HEK293T (cell line): Measurements from ENCODE around the gene TNFSF12.

Experiments
- CTCF ChIA-PET: fragments of 350-600 bp; formaldehyde crosslinking; extraction: SDS; loops from one replicate; lab custom pipeline; 2021; ENCODE audit warnings: antibody characterized with exemption, inconsistent platforms; lab: Yijun Ruan, JAX
- POLR2A ChIA-PET: fragments of 350-600 bp; formaldehyde crosslinking; extraction: SDS; loops from one replicate; lab custom pipeline; 2020; ENCODE audit warnings: antibody characterized with exemption, inconsistent platforms; lab: Yijun Ruan, JAX
- DNase-seq: peaks from one replicate; pipeline ENCODE4 v3.0.0; 2012; ENCODE audit warnings: mixed read lengths; ENCODE audit errors: extremely low spot score
- ARNT ChIP-seq: fragments of 450-650 bp; IDR thresholded peaks from 2 replicates; pipeline ENCODE4 v1.6.1; 2017; ENCODE audit warnings: mild to moderate bottlenecking
- BHLHE40 ChIP-seq: fragments of 450-650 bp; IDR thresholded peaks from 2 replicates; pipeline ENCODE4 v1.6.1; 2016; ENCODE audit warnings: mild to moderate bottlenecking, moderate library complexity, borderline replicate concordance
- CTBP1 ChIP-seq: fragments of 450-650 bp; IDR thresholded peaks from 2 replicates; pipeline ENCODE4 v1.6.1; 2016; ENCODE audit warnings: borderline replicate concordance
- ELF4 ChIP-seq: fragments of 450-650 bp; IDR thresholded peaks from 2 replicates; pipeline ENCODE4 v1.6.1; 2017; ENCODE audit warnings: antibody characterized with exemption
- FOXA1 ChIP-seq: fragments of 450-650 bp; IDR thresholded peaks from 2 replicates; pipeline ENCODE4 v1.6.1; 2016; ENCODE audit warnings: mild to moderate bottlenecking
- FOXK2 ChIP-seq: fragments of 450-650 bp; IDR thresholded peaks from 2 replicates; pipeline ENCODE4 v1.6.1; 2016; ENCODE audit warnings: mild to moderate bottlenecking
- FOXM1 ChIP-seq: fragments of 450-650 bp; IDR thresholded peaks from 2 replicates; pipeline ENCODE4 v1.6.1; 2017; ENCODE audit warnings: mild to moderate bottlenecking, borderline replicate concordance
- HDGF ChIP-seq: fragments of 450-650 bp; IDR thresholded peaks from 2 replicates; pipeline ENCODE4 v1.6.1; 2017; ENCODE audit warnings: antibody characterized with exemption, borderline replicate concordance
- L3MBTL2 ChIP-seq: fragments of 450-650 bp; conservative IDR thresholded peaks from 2 replicates; pipeline ENCODE4 v1.6.1; 2016; ENCODE audit warnings: mild to moderate bottlenecking
- LEF1 ChIP-seq: fragments of 450-650 bp; IDR thresholded peaks from 2 replicates; pipeline ENCODE4 v1.6.1; 2017; ENCODE audit warnings: mild to moderate bottlenecking, borderline replicate concordance
- NFRKB ChIP-seq: fragments of 450-650 bp; IDR thresholded peaks from 2 replicates; pipeline ENCODE4 v1.6.1; 2016; ENCODE audit warnings: mild to moderate bottlenecking, moderate library complexity
- SP1 ChIP-seq: fragments of 450-650 bp; IDR thresholded peaks from 2 replicates; pipeline ENCODE4 v1.6.1; 2017
- SUZ12 ChIP-seq: fragments of 450-650 bp; IDR thresholded peaks from 2 replicates; pipeline ENCODE4 v1.6.1; 2016; ENCODE audit warnings: mild to moderate bottlenecking
- TARDBP ChIP-seq: fragments of 450-650 bp; IDR thresholded peaks from 2 replicates; pipeline ENCODE4 v1.6.1; 2016
- ZNF384 ChIP-seq: fragments of 450-650 bp; IDR thresholded peaks from 2 replicates; pipeline ENCODE4 v1.6.1; 2016
- TF ChIP-seq, protein P1 (sequence below): fragments of 450-650 bp; IDR thresholded peaks from 2 replicates; pipeline ENCODE4 v1.6.1; 2016

TNFSF12 gene

DNA sequence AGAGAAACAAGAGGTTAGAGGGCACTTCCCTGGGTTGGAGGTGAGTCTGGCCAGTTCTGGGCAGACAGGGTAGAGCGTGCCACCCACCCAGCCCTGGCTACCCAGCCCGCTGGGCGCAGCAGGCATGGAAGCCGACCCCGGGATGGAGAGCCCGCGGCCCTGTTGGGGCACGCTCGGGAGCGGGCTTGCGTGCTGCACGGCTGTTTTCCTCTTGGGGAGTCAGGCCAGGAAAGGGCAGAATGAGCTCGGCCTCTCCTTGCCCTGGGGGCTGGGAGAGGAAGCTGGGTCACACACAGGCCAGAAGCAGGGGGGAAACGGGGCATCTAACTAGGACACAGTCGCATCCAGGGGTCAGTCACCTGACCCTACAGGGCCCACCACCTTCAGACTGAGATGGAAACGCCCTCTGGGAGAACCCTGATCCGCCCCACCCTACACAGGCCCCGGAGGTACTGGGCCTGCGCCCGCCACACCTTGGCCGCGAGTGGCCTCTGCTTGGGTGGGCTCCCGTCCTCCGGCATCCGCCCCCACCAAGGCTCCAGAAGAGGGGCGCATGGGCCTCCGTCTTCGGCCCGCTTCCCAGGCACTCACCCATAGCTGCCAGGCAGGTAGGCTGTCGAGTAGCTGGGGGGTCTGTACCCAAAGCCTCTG, 39.8 kb downstream of the TNFSF12 start:
- ChIA-PET POLR2A (interaction anchor here (2.7 kb wide), 1 partner anchor 98 kb away, joined by 13 read pairs; the partner anchor contains the start of genes TP53 and WRAP53), CTCF (interaction anchor here (0.5 kb wide), 1 partner anchor 39 kb away, joined by 3 read pairs; no protein-coding TSS in a partner anchor)
- TF ChIP-seq FOXK2, result no peak
- no peak for TF ChIP-seq CTBP1
- no peak for TF ChIP-seq L3MBTL2
- no peak for TF ChIP-seq ELF4
- no peak for TF ChIP-seq FOXA1
- no peak for TF ChIP-seq SUZ12
- TF ChIP-seq TARDBP, result no peak
- no peak for TF ChIP-seq HDGF
- no peak for TF ChIP-seq FOXM1
- TF ChIP-seq, protein P1, sequence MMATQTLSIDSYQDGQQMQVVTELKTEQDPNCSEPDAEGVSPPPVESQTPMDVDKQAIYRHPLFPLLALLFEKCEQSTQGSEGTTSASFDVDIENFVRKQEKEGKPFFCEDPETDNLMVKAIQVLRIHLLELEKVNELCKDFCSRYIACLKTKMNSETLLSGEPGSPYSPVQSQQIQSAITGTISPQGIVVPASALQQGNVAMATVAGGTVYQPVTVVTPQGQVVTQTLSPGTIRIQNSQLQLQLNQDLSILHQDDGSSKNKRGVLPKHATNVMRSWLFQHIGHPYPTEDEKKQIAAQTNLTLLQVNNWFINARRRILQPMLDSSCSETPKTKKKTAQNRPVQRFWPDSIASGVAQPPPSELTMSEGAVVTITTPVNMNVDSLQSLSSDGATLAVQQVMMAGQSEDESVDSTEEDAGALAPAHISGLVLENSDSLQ, result no peak
- no peak for TF ChIP-seq SP1
- no peak for TF ChIP-seq LEF1
- no peak for TF ChIP-seq ZNF384
- TF ChIP-seq BHLHE40, result no peak
- TF ChIP-seq ARNT, result no peak
- TF ChIP-seq NFRKB, result no peak
- no peak for DNase-seq

DNA sequence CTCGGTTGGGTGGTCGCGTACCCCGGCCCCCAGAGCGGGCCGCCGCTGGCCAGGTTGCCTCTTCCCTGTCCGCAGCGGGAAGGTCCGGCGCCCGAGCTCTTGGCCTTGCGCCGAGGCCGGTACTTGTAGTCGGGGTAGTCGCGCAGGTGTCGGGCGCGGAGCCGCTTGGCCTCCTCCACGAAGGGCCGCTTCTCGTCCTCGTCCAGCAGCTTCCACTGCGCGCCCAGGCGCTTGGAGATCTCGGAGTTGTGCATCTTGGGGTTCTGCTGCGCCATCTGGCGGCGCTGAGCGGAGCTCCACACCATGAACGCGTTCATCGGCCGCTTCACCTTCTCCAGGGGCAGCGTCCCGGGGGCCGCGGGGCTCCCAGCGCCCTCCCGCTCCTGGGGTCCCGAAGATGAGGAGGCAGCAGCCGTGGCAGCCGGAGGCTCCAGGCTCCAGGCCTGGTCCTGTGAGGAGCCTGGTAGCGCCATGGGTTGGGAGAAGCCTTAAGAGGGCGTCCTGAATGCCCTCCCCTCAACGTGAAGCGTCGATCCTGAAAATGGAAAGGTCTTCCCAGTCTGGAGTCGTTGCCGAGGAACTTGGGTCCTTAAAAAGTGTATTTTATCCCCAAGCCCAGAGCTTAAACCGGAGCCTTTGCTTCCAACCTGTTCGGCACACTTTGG, 40.5 kb downstream of the TNFSF12 start:
- ChIA-PET POLR2A (interaction anchor here (0.8 to 2.7 kb wide), 3 partner anchors 13 to 98 kb away, joined by 3 to 13 read pairs (median 3); partner anchors contain the start of genes SAT2, TP53 and WRAP53), CTCF (interaction anchor here (0.5 kb wide), 1 partner anchor 38 kb away, joined by 3 read pairs; no protein-coding TSS in a partner anchor)
- no peak for TF ChIP-seq FOXA1
- no peak for TF ChIP-seq ARNT
- TF ChIP-seq L3MBTL2, result no peak
- DNase-seq, result no peak

DNA sequence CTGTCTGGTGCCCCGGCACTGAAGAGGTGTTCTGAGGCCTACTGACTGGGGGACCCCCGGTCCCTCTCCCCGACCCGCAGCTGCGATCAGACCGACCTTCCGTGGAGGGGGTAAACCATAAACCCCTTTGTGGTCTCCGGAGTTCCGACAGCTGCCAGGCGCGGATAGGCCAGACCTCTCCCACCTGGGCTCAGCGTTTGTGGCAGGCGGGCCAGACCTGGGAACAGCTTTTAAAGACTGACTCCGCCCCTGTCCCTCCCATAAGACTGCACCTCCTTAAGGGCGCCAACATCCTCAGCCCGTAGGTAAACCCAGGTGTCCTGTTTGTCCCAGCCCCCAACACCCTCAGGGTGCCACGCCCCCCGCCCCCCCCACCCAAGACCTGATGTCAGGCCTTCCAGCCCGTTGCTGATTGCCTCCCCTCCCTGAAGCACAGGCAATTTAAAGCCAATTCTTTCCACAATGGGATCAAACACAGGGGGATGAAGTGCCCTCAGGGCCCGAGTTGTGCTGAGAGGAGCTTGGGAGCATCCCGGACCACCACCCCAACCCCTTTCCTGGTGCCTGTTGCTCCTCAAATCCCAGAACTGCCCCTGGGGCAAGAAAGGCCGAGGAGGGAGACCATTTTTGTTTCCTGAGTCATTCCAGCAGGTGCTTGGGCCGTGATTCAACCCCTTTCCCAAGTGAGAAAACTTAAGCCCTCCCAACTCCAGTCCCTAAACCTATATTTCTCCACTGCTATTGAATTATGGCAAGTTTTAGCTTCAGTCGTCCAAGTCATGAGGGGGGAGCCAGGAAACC, 41.2 kb downstream of the TNFSF12 start, which contains the start of gene SOX15:
TSS of gene SOX15 (minus strand) at position 204 of the 801 bp plus-strand sequence. CDS start 418 bp downstream, outside the sequence.
- no peak for DNase-seq
- ChIA-PET CTCF (no interaction called here), POLR2A (interaction anchor here (0.8 to 2.7 kb wide), 3 partner anchors 13 to 97 kb away, joined by 3 to 13 read pairs (median 3); partner anchors contain the start of genes SAT2, TP53 and WRAP53)
- TF ChIP-seq ARNT (no peak), L3MBTL2 (no peak), FOXM1 (no peak), SP1 (no peak), HDGF (no peak), ZNF384 (no peak), LEF1 (no peak), FOXA1 (no peak), SUZ12 (no peak), BHLHE40 (no peak)
- TF ChIP-seq, protein P1, result no peak

DNA sequence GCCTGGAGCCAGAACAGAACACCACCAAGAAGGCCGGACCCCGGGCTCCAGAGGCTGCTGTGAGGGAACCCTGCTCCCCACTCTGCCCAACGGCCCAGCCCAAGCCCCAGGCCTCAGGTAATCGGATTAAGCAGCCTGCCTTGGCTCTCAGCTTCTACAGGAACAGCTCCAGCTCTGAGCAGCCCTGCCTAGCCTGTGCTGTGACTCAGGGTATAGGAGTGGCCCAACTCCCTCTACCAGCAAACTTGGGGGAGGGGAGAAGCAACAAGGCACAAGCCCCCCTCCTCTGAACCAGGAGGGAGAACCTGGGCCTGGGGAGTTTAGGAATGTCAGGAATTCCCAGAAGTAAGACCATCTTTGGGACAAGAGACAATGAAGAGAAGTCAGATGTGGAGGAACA, 41.9 kb downstream of the TNFSF12 start:
- no peak for TF ChIP-seq SUZ12
- no peak for TF ChIP-seq TARDBP
- TF ChIP-seq FOXK2, result no peak
- TF ChIP-seq CTBP1, result no peak
- TF ChIP-seq FOXA1, result no peak
- TF ChIP-seq BHLHE40, result no peak
- TF ChIP-seq, protein P1, result no peak
- no peak for TF ChIP-seq ZNF384
- TF ChIP-seq L3MBTL2, result no peak
- TF ChIP-seq NFRKB, result no peak
- TF ChIP-seq LEF1, result no peak
- TF ChIP-seq FOXM1, result no peak
- TF ChIP-seq ELF4, result no peak
- TF ChIP-seq HDGF, result no peak
- no peak for TF ChIP-seq ARNT
- TF ChIP-seq SP1, result no peak
- ChIA-PET POLR2A (interaction anchor here (2.7 kb wide), 1 partner anchor 96 kb away, joined by 13 read pairs; the partner anchor contains the start of genes TP53 and WRAP53), CTCF (no interaction called here)
- no peak for DNase-seq

DNA sequence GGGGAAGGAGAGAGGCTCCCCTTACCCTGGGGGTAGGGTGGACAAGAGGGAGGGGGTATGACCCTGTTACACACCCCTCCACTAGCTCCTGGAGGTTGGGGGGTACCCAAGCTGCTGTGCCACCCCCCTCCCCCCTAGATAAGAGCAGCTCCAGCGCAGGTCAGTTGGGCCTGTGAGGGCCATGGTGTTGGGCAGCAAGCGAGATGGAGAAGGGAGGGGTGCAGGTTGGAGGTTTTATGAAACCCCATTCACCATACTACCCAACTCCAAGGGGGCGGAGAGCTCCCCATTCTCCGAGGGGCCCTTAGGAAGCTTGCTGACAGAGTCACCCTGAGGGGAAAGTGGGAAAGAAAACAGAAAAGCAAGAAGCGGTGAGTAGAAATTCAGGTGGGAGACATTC, 42.7 kb downstream of the TNFSF12 start:
- TF ChIP-seq FOXA1, result no peak
- TF ChIP-seq HDGF, result no peak
- no peak for TF ChIP-seq FOXK2
- TF ChIP-seq NFRKB, result no peak
- no peak for TF ChIP-seq LEF1
- TF ChIP-seq, protein P1, result no peak
- ChIA-PET POLR2A (no interaction called here), CTCF (no interaction called here)
- DNase-seq, result no peak
